ENCODE data around the gene MPP2. TPM values are rescaled to one million over a fixed set of nuclear protein-coding genes. Genes with fewer than 3 reads are reported as not detected.

MPP2 gene
- total and polyA plus RNA-seq, 2 of the 13 experiments (the other 11 are each of a cell fraction or from before 2014, with no cell fraction given) = 0.20 to 1.7 TPM

- Histone ChIP-seq H3K9ac (ENCODE audit: insufficient read depth, low read depth, low read length) (no peak overlapping the region), H3K4me2 (ENCODE audit: low read depth, low read length) (no peak overlapping the region), H4K20me1 (ENCODE audit: insufficient read depth, low read length) (no peaks in the 10 kb centered on the region), H2AFZ (ENCODE audit: low read length) (no peak overlapping the region), H3K27me3 (ENCODE audit: control insufficient read depth in 1 of 2, insufficient read depth in 2 of 2, low read length in 2 of 2) (peaks cover 12 to 93% of the 10 kb centered on the region in 2 experiments; a peak in 4 of 5 replicates), H3K79me2 (ENCODE audit: insufficient read depth, low read length) (no peaks in the 10 kb centered on the region), H3K4me1 (ENCODE audit: insufficient read depth, low read length) (peaks cover 6% of the 10 kb centered on the region; the same call in 1 of the 2 replicates), H3K36me3 (replicated peaks in 1 of 2; ENCODE audit: control insufficient read depth in 1 of 2, insufficient read depth in 2 of 2, low read length in 2 of 2) (no peaks in the 10 kb centered on the region), H3K9me3 (ENCODE audit: low read length) (no peaks in the 10 kb centered on the region), H3K27ac (ENCODE audit: extremely low read length, insufficient read depth, low read length) (no peak overlapping the region), H3K4me3 (replicated peaks in 1 of 3; ENCODE audit: insufficient read depth in 1 of 3, low read depth in 2 of 3, low read length in 3 of 3) (no peak overlapping the region)
- WGBS (ENCODE audit: low lambda C conversion rate) = 0% methylated on average over 1 of the region's 5 CpGs
- ChIA-PET POLR2A (no interaction called here), CTCF (ENCODE audit: low intra/inter-chr PET ratio, low total read pairs) (no interaction called here)
- ATAC-seq = no peak
- in situ Hi-C loops (cut with HindIII; ENCODE audit: extremely low pct_ligation_motif_present, low pct_unique_long_range_greater_than_20kb) = no loop called here
- BruUV-seq (replicated peaks) = no TSS peak
- no peak for FAIRE-seq
- intact Hi-C loops (cut with micrococcal nuclease; ENCODE audit: unreplicated experiment) = no loop called here
- DNase-seq (ENCODE audit: low spot score) = no peak
- TF ChIP-seq ZNF354B (CRISPR knock-in tag; IDR thresholded peaks at IDR 0.05) (no peak), ZFY (CRISPR knock-in tag; IDR thresholded peaks at IDR 0.05) (no peak), TBL1XR1 (IDR thresholded peaks at IDR 0.05; ENCODE audit: borderline replicate concordance, low read length, partially characterized antibody) (no peak), ZMYM4 (CRISPR knock-in tag; IDR thresholded peaks at IDR 0.05) (no peak), TRIM24 (CRISPR knock-in tag; IDR thresholded peaks at IDR 0.05) (no peak), ZFP36 (IDR thresholded peaks at IDR 0.05; ENCODE audit: borderline replicate concordance, low read depth, low read length, partially characterized antibody) (no peak), ZNF614 (CRISPR knock-in tag; IDR thresholded peaks at IDR 0.05; ENCODE audit: borderline replicate concordance) (no peak), ZFX (CRISPR knock-in tag; IDR thresholded peaks at IDR 0.05; ENCODE audit: low read depth) (no peak), ZBTB39 (CRISPR knock-in tag; IDR thresholded peaks at IDR 0.05) (no peak), CBX2 (IDR thresholded peaks at IDR 0.05; ENCODE audit: low read depth, low read length) (no peak), CBX2 (CRISPR knock-in tag; IDR thresholded peaks at IDR 0.05; ENCODE audit: low read depth) (no peak), GABPB1 (CRISPR knock-in tag; IDR thresholded peaks at IDR 0.05) (no peak), ZNF337 (CRISPR knock-in tag; IDR thresholded peaks at IDR 0.05; ENCODE audit: borderline replicate concordance, low read depth) (no peak), STAG1 (CRISPR knock-in tag; IDR thresholded peaks at IDR 0.05) (no peak), PHF21A (CRISPR knock-in tag; IDR thresholded peaks at IDR 0.05) (no peak)
- TF ChIP-seq, protein P1, sequence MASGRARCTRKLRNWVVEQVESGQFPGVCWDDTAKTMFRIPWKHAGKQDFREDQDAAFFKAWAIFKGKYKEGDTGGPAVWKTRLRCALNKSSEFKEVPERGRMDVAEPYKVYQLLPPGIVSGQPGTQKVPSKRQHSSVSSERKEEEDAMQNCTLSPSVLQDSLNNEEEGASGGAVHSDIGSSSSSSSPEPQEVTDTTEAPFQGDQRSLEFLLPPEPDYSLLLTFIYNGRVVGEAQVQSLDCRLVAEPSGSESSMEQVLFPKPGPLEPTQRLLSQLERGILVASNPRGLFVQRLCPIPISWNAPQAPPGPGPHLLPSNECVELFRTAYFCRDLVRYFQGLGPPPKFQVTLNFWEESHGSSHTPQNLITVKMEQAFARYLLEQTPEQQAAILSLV (CRISPR knock-in tag; IDR thresholded peaks at IDR 0.05; ENCODE audit: borderline replicate concordance) = no peak
- TF ChIP-seq, protein P2, sequence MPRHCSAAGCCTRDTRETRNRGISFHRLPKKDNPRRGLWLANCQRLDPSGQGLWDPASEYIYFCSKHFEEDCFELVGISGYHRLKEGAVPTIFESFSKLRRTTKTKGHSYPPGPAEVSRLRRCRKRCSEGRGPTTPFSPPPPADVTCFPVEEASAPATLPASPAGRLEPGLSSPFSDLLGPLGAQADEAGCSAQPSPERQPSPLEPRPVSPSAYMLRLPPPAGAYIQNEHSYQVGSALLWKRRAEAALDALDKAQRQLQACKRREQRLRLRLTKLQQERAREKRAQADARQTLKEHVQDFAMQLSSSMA (CRISPR knock-in tag; IDR thresholded peaks at IDR 0.05) = no peak
Observed at GRCh38 chr17:43857141-43857540, 50.2 kb downstream of the MPP2 start.

Measured in HepG2 (cell line).